Femur (tissue), 1 donor: ENCODE data around the gene YJEFN3.

Source experiments
- DNase-seq: peaks from one replicate; pipeline ENCODE4 v3.0.0-alpha.2; 2017

Gene YJEFN3, protein sequence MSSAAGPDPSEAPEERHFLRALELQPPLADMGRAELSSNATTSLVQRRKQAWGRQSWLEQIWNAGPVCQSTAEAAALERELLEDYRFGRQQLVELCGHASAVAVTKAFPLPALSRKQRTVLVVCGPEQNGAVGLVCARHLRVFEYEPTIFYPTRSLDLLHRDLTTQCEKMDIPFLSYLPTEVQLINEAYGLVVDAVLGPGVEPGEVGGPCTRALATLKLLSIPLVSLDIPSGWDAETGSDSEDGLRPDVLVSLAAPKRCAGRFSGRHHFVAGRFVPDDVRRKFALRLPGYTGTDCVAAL

DNA sequence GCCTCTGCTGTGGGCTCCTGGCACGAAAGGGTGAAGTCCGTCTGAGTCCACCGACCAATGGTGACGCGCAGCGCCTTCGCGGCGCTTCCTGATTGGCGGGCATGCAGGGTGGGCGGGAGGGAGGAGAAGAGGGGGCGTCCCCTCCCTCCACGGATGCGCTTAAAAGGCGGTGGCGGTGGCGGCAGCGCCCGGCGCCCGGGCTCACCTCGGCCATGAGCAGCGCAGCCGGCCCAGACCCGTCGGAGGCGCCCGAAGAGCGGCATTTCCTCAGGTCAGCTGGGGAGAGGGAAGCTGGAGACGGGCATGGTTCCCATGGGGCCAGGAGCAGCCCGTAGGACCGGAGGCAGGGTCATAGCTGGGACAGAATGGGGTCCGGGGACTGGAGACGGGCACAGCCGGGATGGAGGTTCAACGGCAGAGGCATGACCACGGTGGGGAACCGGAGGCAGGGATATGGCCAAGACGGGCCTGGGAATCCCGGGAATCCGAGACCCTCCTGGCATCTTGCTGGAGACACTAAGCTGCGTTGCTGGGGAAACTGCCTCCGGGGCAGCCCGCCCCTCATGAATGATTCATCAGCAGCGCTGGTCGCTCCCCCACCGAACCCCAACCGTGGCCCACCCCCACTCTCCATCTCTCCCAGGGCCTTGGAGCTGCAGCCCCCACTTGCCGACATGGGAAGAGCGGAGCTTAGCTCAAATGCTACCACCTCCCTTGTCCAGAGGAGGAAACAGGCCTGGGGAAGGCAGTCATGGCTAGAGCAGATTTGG, at the start of gene YJEFN3:
TSS of gene YJEFN3 (plus strand) at position 191 of the 770 bp plus-strand sequence. CDS start at position 213, 22 bp downstream.
- peak; percentile 53 for DNase-seq

DNA sequence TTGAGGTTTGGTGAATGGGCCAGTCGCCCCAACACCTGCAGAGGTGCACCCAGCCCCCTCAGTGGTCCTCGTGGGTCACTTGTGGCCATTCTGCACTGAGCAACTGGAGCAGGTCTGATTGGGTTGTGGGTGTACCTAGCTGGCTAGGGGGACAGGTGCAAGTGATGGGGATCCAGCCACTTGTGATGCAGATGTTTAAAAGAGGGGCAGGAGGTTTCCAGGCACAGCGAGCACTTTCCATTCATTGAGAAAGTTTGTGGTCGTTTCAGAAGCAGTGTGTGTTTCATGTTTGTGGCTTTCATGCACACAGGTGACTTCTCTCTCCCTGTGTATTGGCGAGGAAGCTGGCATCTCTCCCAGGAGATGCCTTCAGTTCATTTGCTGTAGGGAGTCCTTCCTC, 48.0 kb upstream of the YJEFN3 start:
- no peak for DNase-seq

DNA sequence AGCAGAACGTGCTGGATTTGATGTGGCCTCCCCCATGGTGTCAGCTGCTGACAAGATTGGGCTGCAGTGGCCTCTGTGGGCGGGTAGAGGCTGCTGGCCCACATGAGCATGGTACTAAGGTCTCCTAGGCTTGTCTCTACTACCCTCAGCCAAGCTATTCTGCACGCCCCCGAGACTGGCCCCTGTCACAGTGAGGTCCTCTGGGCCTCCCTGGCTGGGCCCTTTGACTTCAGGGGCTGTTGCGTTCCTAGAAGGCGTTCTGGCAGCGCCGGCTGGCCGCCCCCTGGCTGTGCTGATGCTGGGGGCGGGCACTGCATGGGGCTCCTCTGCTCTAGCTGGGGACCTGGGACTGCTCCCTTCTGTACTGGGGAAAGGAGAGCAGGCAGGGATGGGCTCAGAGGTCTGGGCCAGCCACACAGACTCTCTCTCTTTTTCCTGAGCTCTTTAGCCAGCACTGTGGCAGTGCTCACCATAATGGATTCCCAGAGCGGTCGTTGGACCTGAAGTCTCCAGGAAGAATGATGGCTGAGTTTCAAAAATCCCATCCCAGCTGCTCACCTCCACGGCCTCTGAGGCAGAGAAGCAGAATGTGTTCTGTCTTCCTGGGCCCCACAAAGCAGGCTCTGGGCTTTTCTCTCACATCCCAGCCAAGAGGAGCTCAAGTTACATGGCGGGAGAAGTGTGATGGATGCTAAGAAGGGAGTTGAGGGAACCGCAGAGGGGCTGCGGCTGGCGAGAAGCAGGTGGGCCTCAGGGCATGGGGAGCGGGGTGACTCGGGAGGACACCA, 45.7 kb upstream of the YJEFN3 start:
- peak; percentile 75 for DNase-seq

DNA sequence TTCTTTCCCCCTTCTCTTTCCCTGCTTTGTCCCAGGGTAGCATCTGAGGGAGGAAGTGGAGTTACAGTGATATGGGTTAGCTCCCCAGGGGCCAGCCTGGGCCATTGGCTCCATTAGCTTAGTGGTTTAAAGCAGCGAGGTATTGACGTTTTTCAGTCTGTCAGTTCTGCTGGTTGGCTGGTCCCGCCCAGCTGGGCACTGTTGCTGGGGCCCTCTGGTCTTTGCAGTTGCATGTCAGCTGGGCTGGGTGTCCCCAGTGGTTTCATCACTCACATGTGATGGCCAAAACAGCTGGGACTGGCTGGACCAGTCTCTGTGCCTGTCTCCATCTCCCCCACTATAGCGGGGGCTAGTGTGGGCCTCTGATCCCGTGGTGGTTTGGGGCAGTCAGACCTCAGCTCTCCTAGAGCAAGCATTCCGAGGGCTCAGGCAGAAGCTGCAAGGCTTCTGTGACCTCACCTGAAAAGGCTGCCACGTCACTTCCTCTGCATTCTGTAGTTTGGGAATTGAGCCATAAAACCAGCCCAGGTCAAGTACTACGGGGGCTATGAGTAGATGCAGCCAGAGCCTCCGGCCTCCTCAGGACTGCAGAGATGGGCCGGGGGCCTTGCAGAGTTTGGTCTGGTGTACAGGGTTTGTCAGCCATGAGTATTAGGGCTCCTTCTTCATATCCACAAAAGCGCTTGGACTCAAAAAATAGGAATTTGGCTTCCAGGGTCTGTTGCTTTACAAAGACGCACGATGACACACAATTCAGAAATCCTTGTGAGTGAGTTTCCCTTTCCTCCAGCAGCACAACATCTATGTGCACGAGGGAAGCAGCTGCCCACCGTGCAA, 43.3 kb upstream of the YJEFN3 start:
- no peak for DNase-seq

DNA sequence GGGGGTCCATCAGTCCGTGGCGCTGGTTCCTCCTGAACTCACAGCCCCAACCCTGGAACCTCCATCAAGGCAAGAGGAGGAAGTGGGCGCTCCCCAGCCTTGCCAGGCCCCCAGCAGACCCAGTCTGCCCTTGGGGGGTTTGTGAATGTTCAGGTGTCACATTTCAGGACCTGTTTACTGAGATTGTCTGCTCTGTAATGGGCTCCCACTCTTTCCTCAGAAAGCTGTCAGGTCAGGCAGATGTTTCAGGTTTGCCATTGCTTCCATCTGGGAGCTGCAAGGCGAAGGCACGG, 42.8 kb upstream of the YJEFN3 start:
- DNase-seq: no peak

DNA sequence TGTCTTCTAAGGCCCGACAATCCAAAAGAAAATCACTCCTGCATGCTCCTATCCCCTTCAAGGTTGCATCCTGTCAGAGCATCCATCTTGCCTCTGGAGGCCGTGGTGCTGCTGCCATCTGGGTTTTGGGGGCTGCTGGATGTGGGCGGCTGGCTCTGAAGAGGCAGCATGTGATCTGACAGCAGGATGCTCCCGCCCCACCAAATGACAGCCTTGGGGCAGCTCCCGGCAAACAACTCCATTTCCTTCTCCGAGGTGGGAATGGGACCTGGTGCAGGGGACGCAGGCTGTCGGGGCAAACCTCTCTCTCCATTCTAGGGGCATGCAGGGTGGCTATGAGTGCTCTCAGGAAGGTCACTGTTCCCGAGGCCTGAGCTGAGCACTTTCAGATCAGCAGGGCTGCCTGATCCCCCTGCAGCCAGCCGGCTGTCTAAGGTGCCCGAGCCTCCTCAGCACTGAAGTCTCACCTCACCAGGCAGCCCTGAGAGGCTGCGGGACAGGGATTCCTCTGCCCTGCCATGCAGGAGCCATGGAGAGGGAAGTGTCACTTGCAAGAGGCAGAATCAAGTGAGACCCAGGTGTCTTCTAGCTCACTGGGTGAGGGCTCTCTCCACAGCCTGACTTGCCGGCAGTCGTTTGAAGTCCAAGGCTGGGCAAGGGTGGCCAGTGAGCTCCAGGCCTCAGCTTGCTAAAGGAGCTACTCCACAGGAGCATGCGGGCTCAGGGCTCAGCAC, 42.2 kb upstream of the YJEFN3 start:
- DNase-seq: no peak

DNA sequence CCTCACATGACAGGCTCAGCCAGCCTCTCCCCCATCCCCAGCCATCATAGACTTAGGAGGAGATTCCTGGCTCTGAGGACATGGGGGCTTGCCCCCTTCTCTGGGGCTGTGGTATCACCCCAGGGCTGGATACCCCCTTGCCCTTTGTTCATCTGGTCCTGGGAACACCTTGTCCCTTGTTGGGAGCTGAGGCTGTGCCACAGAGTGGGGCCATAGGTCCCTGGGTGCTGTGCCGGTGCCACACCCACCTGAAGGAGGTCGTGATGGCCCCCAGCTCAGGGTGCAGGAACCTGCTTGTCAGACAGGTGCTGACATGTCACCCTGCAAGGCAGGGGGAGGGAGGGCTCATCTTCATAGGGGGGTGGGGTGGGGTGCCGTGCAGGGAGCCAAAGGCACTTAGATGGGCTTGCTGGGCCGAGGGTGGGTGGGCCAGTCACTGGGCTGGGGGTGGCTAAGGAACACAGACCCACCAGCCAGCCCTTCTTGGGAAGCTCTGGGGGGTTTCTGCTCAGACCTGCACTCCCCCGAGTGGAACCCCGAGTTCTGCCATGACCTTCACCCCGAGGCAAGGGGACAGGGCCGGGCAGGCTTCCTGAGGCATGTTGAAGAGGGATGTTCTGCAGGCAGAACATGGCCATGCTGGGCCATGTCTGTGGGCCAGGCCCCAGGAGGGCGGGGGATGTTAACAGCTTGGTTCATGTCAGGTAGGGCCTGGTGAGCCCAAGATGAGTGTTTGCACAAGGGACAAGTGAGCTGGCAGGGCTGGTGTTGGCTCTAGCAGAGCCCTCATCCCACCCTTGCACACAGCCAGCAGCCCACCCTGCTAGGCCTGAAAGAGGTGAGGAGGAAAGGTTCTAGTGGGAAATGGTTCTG, 41.4 kb upstream of the YJEFN3 start:
- no peak for DNase-seq

DNA sequence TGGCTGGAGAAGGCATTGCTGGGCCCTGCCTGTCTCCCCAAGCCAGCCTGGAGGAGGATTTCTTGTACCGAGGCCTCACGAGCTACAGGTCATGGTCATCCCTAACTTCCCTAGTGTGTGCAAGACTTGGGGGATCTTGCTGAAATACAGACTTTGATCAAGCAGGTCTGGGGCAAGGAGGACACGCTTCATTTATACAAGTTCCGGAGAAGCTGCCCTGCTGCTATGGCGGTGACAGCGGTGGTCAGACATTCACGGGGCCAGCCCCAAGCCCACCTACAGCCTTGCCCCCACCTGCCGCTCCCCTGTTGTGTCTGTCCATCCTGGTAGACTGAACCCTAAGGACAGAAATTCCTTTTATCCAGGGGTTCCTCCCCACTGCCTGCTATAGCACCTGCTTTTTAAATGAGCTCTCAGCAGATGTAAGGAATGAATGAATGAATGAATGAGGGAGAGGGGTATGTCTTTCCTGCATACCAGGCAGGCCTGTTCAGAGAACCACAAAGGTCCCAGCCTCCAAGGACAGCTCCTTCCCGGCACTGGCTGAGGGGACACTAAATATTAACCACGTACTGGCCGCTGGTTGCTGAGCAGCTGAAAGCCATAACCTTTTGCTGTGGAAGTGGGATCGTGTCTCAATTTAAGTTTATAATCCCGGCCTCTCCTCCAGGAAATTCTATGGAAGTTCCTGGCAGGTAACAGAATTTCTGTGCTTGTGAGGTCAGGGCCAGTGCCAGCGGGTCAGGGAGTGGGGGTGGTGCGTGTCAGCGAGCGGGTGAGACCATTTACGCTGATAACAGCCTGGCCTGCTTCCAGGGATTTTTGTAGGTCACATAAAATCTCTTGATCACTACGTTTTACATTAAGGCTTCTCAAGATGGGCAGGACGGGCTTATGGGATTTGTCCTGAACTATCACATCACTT, 40.5 kb upstream of the YJEFN3 start:
- no peak for DNase-seq

DNA sequence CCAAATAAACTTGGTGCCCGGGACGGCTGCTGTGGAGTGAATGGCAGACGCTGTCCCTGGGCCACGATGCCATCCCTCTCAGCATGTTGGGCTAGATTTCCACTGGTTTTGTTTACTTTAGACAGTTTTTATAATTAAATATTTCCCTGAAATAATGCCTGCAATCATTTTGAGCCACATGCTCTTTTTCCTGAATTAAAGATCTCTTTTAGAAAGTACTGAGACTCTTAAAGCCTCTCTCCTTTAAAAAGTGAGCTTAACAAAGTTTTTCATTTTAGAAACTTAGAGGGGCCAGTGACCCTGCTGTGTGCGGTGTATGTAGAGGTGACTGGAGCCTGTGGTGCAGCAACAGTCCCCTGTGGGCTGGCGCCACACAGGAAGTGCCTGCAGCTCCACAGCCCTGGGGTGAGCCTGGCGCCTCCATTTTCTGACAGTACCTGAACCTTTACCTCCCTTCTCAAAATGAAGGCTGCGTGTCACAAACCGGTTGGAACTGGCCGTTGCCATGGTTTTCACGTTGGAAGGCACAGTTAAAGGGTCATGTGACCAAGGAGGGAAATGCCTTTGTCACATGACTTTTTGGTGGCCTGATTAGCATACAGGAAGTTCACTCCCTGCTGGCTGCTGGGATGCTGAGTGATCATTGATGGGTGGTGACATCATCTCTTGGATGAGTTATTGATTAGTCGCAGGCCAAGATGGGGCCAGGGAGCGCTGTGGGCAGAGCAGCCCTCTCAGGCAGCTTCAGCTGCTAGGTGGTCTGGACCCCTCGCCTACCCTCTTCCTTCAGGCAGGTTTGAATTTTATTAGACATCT, 39.6 kb upstream of the YJEFN3 start:
- DNase-seq: peak; percentile 90

DNA sequence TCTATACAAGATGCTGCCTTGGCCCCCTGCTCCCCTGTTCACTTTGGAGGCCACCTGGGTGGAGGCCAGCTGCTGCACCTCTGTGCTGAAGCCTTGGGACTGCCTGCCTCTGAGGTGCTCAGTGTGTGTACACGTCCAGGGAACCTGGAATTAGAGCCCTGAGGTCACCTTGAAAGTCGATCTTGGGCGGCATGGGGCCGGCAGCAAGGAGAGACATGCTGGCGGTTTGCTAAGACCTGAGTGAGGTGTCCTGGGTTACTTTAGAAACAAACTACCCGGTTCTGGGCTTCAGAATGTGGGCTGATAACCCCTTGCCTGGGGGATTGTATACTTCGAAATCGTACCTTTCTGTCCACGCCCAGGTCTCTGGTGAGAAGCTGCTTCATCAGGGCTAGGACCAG, 38.9 kb upstream of the YJEFN3 start:
- no peak for DNase-seq

DNA sequence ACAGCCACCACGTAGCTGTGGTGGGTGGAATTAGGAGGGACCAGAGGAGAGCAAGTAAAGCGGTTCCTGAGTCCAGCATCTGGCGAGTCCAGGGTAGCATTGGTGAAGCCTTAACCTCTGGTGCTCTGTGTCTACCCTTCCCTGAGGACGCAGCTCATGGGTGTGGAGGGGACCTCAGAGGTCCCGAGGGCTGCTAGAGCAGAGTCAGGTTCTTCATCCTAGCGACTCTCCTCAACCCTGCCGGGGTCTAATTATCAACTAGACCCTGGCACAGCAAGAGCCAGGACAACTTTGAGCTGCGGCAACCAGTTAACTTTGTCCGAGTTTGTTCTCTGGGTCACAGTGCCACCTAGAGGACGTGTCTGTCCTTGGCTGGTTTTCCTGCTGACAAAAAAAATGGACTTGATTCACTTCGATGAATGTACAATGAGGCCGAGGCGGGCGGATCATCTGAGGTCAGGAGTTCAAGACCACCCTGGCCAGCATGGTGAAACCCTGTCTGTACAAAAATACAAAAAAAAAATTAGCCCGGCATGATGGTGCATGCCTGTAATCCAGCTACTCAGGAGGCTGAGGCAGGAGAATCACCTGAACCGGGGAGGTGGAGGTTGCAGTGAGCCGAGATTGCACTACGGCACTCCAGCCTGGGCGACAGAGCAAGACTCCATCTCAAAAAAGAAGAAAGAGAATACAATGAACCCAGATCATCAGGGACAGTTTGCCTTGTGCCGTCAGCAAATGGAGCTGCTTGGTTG, 38.3 kb upstream of the YJEFN3 start:
- peak; percentile 90 for DNase-seq

DNA sequence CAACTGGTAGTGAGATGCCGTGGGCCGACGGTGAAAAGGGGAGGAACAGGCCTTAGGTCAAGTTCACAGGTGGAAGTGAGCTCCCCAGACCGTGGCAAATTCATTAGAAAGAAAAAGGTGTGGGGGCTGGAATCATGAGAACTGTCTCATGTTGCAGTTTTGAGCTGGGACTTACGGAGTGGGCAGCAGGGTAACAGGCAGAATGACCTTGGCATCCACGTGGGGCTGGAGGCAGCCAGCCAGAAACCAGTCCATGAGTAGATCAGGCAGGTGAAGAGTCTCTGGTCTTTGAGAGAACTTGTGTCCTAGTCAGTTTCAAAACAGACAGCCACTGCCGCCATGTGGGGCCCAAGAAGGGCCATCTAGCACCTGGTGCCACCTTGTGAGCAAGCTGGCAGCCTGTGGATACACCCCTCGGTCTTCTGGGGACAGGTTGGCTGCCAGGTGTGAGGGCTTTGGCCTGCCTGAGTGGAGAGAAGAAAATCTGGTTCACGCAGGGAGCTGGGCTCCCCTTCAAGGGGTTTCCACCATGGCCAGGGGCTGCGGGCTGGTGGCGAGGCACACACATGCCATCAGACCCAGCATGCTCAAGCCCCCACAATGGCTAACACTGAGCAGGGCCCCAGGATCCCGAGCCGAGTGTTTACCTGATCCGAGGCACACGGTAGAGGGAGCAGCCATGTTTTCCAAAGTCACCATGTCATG, 37.2 kb upstream of the YJEFN3 start:
- DNase-seq: no peak

DNA sequence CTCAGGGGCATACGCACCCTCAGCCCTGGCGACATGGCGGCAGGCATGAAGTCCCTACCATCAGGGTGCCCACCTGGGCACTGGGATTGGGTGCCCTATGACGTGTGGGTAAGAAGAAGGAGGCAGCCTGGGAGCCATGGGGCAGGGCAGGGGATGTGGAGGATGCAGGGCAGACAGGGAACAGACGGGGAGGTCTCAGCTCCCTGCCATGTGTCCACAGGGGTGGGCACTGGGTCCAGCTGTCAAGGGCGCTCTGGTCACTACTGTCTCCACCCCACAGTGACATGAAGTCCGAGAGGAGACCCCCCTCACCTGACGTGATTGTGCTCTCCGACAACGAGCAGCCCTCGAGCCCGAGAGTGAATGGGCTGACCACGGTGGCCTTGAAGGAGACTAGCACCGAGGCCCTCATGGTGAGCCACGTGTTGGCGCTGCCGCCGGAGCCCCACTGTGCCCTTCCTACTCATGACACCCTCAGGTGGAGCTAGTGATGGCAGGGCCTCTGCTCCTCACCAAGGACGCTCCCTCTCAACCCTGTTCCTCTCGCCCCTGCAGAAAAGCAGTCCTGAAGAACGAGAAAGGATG, 36.6 kb upstream of the YJEFN3 start:
- DNase-seq: no peak

DNA sequence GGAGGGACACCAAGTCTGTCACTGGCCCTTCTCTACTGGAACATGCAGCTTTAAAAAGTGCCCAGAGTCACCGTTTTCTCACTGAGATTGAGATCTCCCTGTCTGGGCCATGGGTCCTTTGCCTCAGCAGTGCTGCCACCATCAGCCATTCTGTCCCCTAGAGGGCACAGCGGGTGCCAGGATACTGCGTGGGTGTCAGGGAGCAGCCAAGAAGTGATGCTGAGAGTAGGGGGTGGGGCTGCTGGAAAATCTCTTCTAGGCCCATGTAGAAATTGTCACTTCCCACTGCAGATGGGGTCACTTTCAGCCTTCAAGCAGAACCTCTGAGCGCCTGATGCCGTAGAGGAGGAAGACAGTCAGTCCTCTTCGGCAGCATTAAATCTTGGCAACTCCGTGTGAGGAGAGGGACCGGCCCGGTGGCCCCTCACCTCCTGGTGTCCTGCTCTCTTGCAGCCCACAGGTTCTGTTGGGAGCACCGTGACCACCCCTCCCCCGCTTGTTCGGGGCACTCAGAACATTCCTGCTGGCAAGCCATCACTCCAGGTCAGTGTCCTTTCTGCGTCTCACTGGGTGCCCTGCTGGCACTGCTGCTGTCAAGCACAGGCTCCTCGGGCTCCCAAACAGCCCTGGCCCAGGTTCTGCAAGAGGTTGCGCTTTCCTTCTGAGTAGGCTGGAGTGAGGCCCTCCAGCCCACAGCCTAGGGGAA, 34.7 kb upstream of the YJEFN3 start:
- DNase-seq: no peak

DNA sequence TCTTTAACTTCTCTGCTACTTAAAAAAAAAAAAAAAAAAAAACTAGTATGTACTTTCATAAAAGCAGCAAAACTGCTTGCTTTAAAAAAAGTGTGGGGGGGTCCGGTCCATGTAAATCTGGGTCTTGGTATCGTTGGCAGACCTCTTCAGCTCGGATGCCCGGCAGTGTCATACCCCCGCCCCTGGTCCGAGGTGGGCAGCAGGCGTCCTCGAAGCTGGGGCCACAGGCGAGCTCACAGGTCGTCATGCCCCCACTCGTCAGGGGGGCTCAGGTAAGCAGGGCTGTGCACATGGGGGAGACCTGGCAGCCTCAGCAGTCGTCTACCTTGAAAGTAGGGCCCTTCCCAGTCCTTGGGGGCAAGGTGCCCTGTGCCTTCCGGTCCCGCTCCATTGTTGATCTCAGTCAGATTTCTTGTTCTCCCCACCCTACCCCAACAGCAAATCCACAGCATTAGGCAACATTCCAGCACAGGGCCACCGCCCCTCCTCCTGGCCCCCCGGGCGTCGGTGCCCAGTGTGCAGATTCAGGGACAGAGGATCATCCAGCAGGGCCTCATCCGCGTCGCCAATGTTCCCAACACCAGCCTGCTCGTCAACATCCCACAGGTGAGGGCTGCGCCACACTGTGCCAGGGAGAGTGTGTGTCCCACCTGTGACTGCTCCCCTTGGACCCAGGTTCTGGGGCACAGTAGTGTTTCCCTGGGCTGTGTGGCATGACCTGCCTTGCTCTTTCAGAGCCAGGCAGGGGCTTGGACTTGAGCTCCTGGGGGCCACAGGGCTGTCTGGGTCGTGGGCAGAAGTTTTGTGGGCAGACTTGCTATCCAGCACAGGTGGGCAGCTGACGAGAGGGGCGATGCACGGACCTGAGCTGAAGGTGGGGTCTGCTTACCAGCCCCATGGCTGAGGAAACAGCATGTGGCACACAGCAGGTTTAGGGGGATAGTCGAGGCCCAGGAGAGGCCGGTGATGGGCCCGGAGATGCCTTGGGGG, 32.8 kb upstream of the YJEFN3 start:
- no peak for DNase-seq
